GM12801 (cell line): Measurements from ENCODE around the gene SCO2.

Source experiments
- CTCF ChIP-seq: IDR thresholded peaks from one replicate; pipeline ENCODE4 v1.5.1; 2011; ENCODE audit warnings: control low read depth; ENCODE audit not compliant: insufficient read length; ENCODE audit errors: extremely low read depth

Gene SCO2

GRCh38 chr22:50522806-50523438, 2.5 kb downstream of the SCO2 start:
- TF ChIP-seq CTCF: no peak

GRCh38 chr22:50522208-50522805, 3.1 kb downstream of the SCO2 start:
- TF ChIP-seq CTCF: no peak

GRCh38 chr22:50521710-50522109, 3.7 kb downstream of the SCO2 start:
- no peak for TF ChIP-seq CTCF

GRCh38 chr22:50520826-50521453, 4.5 kb downstream of the SCO2 start:
- TF ChIP-seq CTCF: no peak

- no peak for TF ChIP-seq CTCF
Observed at GRCh38 chr22:50519151-50519550, 6.2 kb downstream of the SCO2 start.

GRCh38 chr22:50518606-50519005, 6.8 kb downstream of the SCO2 start:
- TF ChIP-seq CTCF: no peak

GRCh38 chr22:50517495-50518260, 7.7 kb downstream of the SCO2 start:
- no peak for TF ChIP-seq CTCF
